ENCODE measurements around the gene CDSN. TPM values are rescaled to one million over a fixed set of nuclear protein-coding genes. Genes with fewer than 3 reads are reported as not detected.
A peak's percentile ranks its signal among the peaks of the same experiment; 100 is the strongest.

Gene CDSN
- total and polyA plus RNA-seq, 10 donors: not detected

- intact Hi-C loops (cut with DNase I; ENCODE audit: low total_unique reads): no loop called here
- H3K4me3 ChIP-seq: no peak overlapping the region
- no peaks in the 10 kb centered on the region for H3K9me3 ChIP-seq
- H3K36me3 ChIP-seq: peaks cover 0 to 24% (median 0%) of the 10 kb centered on the region in 6 donors
- DNase-seq: no peak
- no peak for TF ChIP-seq POLR2AphosphoS5 (IDR thresholded peaks at IDR 0.05)
- no peak for TF ChIP-seq POLR2A (IDR thresholded peaks at IDR 0.05)
- no peak for TF ChIP-seq CTCF (IDR thresholded peaks at IDR 0.05 in 8 of 11, conservative IDR thresholded peaks at IDR 0.05 in 3 of 11)
- H3K4me1 ChIP-seq: peaks cover 11 to 37% (median 26%) of the 10 kb centered on the region in 6 donors
- no peak overlapping the region for H3K27ac ChIP-seq
- H3K27me3 ChIP-seq (replicated peaks in 1 of 7): no peaks in the 10 kb centered on the region
- WGBS, 5 donors: 92 to 95% (median 94%) methylated on average over 16 to 19 of the region's 19 CpGs
Observed at GRCh38 chr6:31161216-31162126, 41.2 kb upstream of the CDSN start.

- Histone ChIP-seq H3K36me3 (peaks cover 0 to 45% (median 4%) of the 10 kb centered on the region in 6 donors), H3K27me3 (replicated peaks in 1 of 7) (no peaks in the 10 kb centered on the region), H3K9me3 (no peaks in the 10 kb centered on the region), H3K4me3 (peak overlapping the region; percentile 63 to 94 (median 84)), H3K4me1 (peaks cover 11 to 38% (median 25%) of the 10 kb centered on the region in 6 donors), H3K27ac (peak overlapping the region in 5 of 8 donors; percentile 79 to 90 (median 84))
- DNase-seq: peak; percentile 79
- TF ChIP-seq POLR2AphosphoS5 (IDR thresholded peaks at IDR 0.05) (no peak), CTCF (IDR thresholded peaks at IDR 0.05 in 8 of 11, conservative IDR thresholded peaks at IDR 0.05 in 3 of 11) (no peak), POLR2A (IDR thresholded peaks at IDR 0.05) (no peak)
- 3 to 26% (median 21%) methylated on average over 21 to 35 of the region's 35 CpGs for WGBS, 5 donors
- intact Hi-C loops (cut with DNase I; ENCODE audit: low total_unique reads): no loop called here
Observed at GRCh38 chr6:31158863-31159855, 38.9 kb upstream of the CDSN start.

DNA sequence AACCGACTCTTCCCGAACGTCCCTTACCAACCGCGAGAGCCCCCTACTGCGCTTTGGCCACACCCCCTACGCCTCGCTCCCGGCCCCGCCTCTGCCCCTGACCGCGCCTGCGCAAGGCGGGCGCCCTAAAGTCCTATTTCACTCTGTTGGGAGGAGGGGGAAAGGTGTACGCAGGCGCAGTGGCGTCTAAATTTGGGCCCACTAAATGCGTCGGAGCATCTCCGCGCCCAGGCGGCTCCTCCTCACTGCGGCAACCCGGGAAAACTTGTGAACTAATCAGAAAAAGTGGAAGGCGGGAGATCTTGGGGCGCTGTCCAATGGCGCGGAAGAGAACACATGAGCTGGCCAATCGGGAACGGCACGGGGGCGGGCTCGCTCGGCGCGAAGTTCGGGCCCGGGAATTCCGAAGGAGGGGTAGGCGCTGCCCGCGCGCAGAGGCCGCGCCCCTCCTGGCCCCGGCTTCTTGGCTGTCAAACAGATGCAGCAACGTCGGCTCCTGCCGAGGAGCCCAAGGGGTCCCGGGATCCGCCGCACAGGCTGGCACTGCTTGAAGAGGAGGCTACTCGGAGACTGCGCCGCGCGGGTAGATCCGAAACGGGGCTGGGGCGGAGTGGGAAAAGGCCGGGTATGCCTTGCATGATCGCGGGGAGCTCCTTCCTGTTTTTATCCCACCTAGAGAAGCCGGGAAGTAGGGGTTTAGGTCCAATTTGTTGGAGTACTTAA lies 38.1 kb upstream of the CDSN start, which contains the start of gene TCF19:
TCF19 (plus strand) TSS at position 450 of the 723 bp plus-strand sequence. CDS start 881 bp downstream, outside the sequence.
- Histone ChIP-seq H3K4me1 (peaks cover 11 to 38% (median 25%) of the 10 kb centered on the region in 6 donors), H3K4me3 (peak within 1 kb of the TSS; percentile 63 to 94 (median 84)), H3K36me3 (peaks cover 0 to 52% (median 7%) of the 10 kb centered on the region in 6 donors), H3K27me3 (replicated peaks in 1 of 7) (no peaks in the 10 kb centered on the region), H3K9me3 (no peaks in the 10 kb centered on the region), H3K27ac (peak within 1 kb of the TSS; percentile 42 to 90 (median 79))
- intact Hi-C loops (cut with DNase I; ENCODE audit: low total_unique reads): no loop called here
- DNase-seq: peak; percentile 99
- TF ChIP-seq CTCF (IDR thresholded peaks at IDR 0.05 in 8 of 11, conservative IDR thresholded peaks at IDR 0.05 in 3 of 11): peak in 3 of 11 experiments; percentile 17 to 46 (median 31)
- peak; percentile 74 to 86 (median 85) for TF ChIP-seq POLR2AphosphoS5 (IDR thresholded peaks at IDR 0.05)
- peak in 1 of 3 donors; percentile 32 for TF ChIP-seq POLR2A (IDR thresholded peaks at IDR 0.05)
- WGBS, 5 donors: 0 to 1% (median 0%) methylated on average over 47 to 65 of the region's 65 CpGs
